ENCODE results near the gene CD247. TPM values are rescaled to one million over a fixed set of nuclear protein-coding genes. Genes with fewer than 3 reads are reported as not detected.

Gene CD247
- total RNA-seq, 1 experiment from 2014 or later = 0.44 TPM

DNA sequence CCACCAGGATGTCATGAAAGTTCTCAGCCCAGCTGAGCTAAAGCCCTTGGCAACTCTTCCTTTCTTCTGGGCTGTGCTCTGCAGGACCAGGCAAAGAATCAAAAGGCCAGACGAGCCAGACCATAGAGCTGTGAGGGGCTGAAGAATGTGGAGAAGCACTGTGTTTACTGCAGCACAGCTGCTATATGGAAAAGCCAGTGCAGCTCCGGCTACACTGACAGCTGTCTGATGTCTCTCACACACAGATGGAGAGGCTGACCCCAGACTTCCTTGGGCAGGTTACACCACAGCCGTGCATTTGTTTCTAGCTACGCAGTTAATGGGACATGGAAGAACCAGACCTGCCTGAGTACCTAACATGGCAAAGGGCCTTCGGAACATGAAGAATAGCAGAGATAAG is 40.3 kb downstream of the CD247 start:
- no peak for ATAC-seq
- no peak for TF ChIP-seq POLR2AphosphoS5 (IDR thresholded peaks at IDR 0.05; ENCODE audit: low read depth, low read length)
- TF ChIP-seq, protein P1, sequence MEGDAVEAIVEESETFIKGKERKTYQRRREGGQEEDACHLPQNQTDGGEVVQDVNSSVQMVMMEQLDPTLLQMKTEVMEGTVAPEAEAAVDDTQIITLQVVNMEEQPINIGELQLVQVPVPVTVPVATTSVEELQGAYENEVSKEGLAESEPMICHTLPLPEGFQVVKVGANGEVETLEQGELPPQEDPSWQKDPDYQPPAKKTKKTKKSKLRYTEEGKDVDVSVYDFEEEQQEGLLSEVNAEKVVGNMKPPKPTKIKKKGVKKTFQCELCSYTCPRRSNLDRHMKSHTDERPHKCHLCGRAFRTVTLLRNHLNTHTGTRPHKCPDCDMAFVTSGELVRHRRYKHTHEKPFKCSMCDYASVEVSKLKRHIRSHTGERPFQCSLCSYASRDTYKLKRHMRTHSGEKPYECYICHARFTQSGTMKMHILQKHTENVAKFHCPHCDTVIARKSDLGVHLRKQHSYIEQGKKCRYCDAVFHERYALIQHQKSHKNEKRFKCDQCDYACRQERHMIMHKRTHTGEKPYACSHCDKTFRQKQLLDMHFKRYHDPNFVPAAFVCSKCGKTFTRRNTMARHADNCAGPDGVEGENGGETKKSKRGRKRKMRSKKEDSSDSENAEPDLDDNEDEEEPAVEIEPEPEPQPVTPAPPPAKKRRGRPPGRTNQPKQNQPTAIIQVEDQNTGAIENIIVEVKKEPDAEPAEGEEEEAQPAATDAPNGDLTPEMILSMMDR (IDR thresholded peaks at IDR 0.05) = no peak
- no peak for TF ChIP-seq SIN3A (IDR thresholded peaks at IDR 0.05; ENCODE audit: borderline replicate concordance, insufficient read depth, low read depth, low read length)
- no peak for TF ChIP-seq TCF7L2 (IDR thresholded peaks at IDR 0.05; ENCODE audit: low read depth, low read length)
- TF ChIP-seq, protein P2, sequence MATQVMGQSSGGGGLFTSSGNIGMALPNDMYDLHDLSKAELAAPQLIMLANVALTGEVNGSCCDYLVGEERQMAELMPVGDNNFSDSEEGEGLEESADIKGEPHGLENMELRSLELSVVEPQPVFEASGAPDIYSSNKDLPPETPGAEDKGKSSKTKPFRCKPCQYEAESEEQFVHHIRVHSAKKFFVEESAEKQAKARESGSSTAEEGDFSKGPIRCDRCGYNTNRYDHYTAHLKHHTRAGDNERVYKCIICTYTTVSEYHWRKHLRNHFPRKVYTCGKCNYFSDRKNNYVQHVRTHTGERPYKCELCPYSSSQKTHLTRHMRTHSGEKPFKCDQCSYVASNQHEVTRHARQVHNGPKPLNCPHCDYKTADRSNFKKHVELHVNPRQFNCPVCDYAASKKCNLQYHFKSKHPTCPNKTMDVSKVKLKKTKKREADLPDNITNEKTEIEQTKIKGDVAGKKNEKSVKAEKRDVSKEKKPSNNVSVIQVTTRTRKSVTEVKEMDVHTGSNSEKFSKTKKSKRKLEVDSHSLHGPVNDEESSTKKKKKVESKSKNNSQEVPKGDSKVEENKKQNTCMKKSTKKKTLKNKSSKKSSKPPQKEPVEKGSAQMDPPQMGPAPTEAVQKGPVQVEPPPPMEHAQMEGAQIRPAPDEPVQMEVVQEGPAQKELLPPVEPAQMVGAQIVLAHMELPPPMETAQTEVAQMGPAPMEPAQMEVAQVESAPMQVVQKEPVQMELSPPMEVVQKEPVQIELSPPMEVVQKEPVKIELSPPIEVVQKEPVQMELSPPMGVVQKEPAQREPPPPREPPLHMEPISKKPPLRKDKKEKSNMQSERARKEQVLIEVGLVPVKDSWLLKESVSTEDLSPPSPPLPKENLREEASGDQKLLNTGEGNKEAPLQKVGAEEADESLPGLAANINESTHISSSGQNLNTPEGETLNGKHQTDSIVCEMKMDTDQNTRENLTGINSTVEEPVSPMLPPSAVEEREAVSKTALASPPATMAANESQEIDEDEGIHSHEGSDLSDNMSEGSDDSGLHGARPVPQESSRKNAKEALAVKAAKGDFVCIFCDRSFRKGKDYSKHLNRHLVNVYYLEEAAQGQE (IDR thresholded peaks at IDR 0.05; ENCODE audit: insufficient read depth in 1 of 2, low read depth in 2 of 2, low read length in 1 of 2) = no peak
- intact Hi-C loops (cut with micrococcal nuclease; ENCODE audit: unreplicated experiment) (no loop called here), in situ Hi-C loops (cut with HindIII; ENCODE audit: low pct_unique_long_range_greater_than_20kb, low sequenced_read_pairs) (no loop called here)
- Histone ChIP-seq H3K4me3 (ENCODE audit: low read depth in 2 of 2, low read length in 2 of 2) (no peak overlapping the region), H3K4me1 (ENCODE audit: control insufficient read depth, insufficient read depth, low read length) (no peaks in the 10 kb centered on the region), H3K27ac (ENCODE audit: low read length) (no peak overlapping the region), H3K9me3 (ENCODE audit: control insufficient read depth, insufficient read depth, low read depth, low read length) (no peaks in the 10 kb centered on the region), H3K36me3 (ENCODE audit: control insufficient read depth, insufficient read depth, low read length) (no peaks in the 10 kb centered on the region), H3K27me3 (ENCODE audit: control insufficient read depth, insufficient read depth, low read length) (0 out of 2 replicates have a peak, but pooled peaks cover 4% of the 10 kb centered on the region)
- no peak for DNase-seq (ENCODE audit: low read depth, low spot score)
- ChIA-PET CTCF (interaction anchor here (0.6 kb wide), 1 partner anchor 258 kb away, joined by 4 read pairs; no protein-coding TSS in a partner anchor), POLR2A (no interaction called here)
- no TSS peak for BruUV-seq (replicated peaks)

DNA sequence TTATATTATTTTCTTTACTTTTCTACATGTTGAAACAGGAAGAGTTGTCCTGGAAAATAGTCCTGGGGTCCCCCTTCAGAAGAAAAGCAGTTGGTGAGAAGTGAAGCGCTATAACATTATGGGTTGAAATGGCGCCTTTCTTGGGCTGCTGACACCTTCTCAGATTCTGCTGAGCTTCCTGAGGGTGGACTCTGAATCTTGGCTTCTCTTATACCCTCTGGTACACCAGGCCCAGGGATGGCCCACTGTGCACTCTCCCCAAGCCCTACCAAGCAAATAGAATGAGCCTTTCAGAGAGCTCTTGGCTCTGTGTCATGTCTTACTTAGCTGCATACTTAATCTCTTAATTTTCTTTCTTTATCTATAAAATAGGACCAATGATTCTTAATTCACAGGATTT is 42.3 kb downstream of the CD247 start:
- Histone ChIP-seq H3K27ac (ENCODE audit: low read length) (no peak overlapping the region), H3K4me1 (ENCODE audit: control insufficient read depth, insufficient read depth, low read length) (no peaks in the 10 kb centered on the region), H3K9me3 (ENCODE audit: control insufficient read depth, insufficient read depth, low read depth, low read length) (no peaks in the 10 kb centered on the region), H3K4me3 (ENCODE audit: low read depth in 2 of 2, low read length in 2 of 2) (no peak overlapping the region), H3K27me3 (ENCODE audit: control insufficient read depth, insufficient read depth, low read length) (0 out of 2 replicates have a peak, but pooled peaks cover 4% of the 10 kb centered on the region), H3K36me3 (ENCODE audit: control insufficient read depth, insufficient read depth, low read length) (no peaks in the 10 kb centered on the region)
- ATAC-seq = no peak
- intact Hi-C loops (cut with micrococcal nuclease; ENCODE audit: unreplicated experiment) = no loop called here
- TF ChIP-seq POLR2AphosphoS5 (IDR thresholded peaks at IDR 0.05; ENCODE audit: low read depth, low read length) (no peak), SIN3A (IDR thresholded peaks at IDR 0.05; ENCODE audit: borderline replicate concordance, insufficient read depth, low read depth, low read length) (no peak), TCF7L2 (IDR thresholded peaks at IDR 0.05; ENCODE audit: low read depth, low read length) (no peak)
- TF ChIP-seq, protein P1 (IDR thresholded peaks at IDR 0.05) = no peak
- TF ChIP-seq, protein P2 (IDR thresholded peaks at IDR 0.05; ENCODE audit: insufficient read depth in 1 of 2, low read depth in 2 of 2, low read length in 1 of 2) = no peak
- ChIA-PET CTCF (no interaction called here), POLR2A (no interaction called here)
- in situ Hi-C loops (cut with HindIII; ENCODE audit: low pct_unique_long_range_greater_than_20kb, low sequenced_read_pairs) = no loop called here
- DNase-seq (ENCODE audit: low read depth, low spot score) = no peak
- BruUV-seq (replicated peaks) = no TSS peak

All from Panc1 (cell line).